Panc1 (cell line): ENCODE data around the gene TMEM164.

Experiments used
- CTCF ChIP-seq: fragments of 450-650 bp; IDR thresholded peaks from 2 replicates; pipeline ENCODE4 v1.5.1; 2017; ENCODE audit warnings: mild to moderate bottlenecking
- POLR2AphosphoS5 ChIP-seq: IDR thresholded peaks from 2 replicates; pipeline ENCODE4 v1.6.1; 2012; ENCODE audit warnings: mild to moderate bottlenecking, low read depth, low read length, moderate library complexity
- REST ChIP-seq, 2 experiments: IDR thresholded peaks; 2 replicates each; pipeline ENCODE4 v1.6.1; 2011 to 2012; ENCODE audit warnings: low read depth in 2 of 2, control low read depth in 1 of 2, low read length in 1 of 2, mild to moderate bottlenecking in 1 of 2, moderate library complexity in 1 of 2; ENCODE audit not compliant: insufficient read depth in 1 of 2
- SIN3A ChIP-seq: IDR thresholded peaks from 2 replicates; pipeline ENCODE4 v1.6.1; 2012; ENCODE audit warnings: low read depth, mild to moderate bottlenecking, low read length, moderate library complexity, borderline replicate concordance; ENCODE audit not compliant: insufficient read depth
- TCF7L2 ChIP-seq: IDR thresholded peaks from 2 replicates; pipeline ENCODE4 v1.6.1; 2011; ENCODE audit warnings: mild to moderate bottlenecking, low read depth, low read length, inconsistent platforms

GRCh38 chrX:110157444-110157843 lies 154.5 kb downstream of the TMEM164 start:
- TF ChIP-seq CTCF, result no peak
- TF ChIP-seq POLR2AphosphoS5, result no peak
- no peak for TF ChIP-seq SIN3A
- TF ChIP-seq TCF7L2, result no peak
- TF ChIP-seq REST (IDR thresholded peaks at IDR 0.05; ENCODE audit: insufficient read depth in 1 of 2, low read depth in 2 of 2, low read length in 1 of 2), result no peak
